PC-9 (cell line): ENCODE measurements around the gene MAP2K2.

ENCODE experiments used
- EZH2 ChIP-seq: fragments of 200-600 bp; sonication (generic); IDR thresholded peaks from 2 replicates; pipeline ENCODE4 v1.8.0; 2017; ENCODE audit warnings: antibody characterized with exemption, low read depth
- TF ChIP-seq, protein P1 (sequence below): fragments of 200-600 bp; sonication (generic); conservative IDR thresholded peaks from 2 replicates; pipeline ENCODE4 v1.6.1; 2017; ENCODE audit warnings: mixed run types, antibody characterized with exemption, mild to moderate bottlenecking, moderate library complexity

DNA sequence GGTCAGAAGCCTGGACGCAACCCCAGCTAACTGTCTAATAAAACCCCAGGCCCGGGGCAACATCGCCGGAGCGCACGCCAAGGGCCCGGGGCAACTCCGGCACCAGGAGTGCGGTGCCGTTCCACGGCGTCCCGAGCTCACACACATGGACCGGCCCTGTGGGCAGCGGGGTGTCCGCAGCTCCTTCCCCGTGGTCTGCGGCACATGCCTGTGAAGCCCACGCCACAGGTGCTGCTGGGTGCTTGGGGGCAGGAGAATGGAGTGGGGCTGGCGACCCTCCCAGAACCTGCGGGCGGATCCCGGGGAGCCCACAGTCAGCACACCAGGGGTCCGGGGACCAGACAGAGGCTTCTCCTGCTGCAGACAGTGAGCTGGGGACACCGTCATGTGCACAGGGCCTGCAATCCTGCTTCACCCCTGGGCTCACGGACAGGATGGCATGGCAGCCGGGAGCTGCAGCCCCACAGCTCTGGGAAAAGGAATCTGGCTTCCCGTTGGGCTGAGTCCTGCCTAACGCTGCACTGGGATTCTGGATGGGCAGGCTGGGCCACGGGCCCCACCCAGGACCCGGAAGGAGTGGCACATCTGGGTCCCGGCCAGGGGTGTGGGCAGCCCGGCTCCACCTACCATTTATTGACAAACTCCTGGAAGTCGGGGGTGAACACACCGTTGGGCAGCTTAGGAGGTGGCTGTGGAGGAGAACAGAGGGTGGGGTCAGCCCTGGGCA lies 29.0 kb downstream of the MAP2K2 start:
- TF ChIP-seq, protein P1, sequence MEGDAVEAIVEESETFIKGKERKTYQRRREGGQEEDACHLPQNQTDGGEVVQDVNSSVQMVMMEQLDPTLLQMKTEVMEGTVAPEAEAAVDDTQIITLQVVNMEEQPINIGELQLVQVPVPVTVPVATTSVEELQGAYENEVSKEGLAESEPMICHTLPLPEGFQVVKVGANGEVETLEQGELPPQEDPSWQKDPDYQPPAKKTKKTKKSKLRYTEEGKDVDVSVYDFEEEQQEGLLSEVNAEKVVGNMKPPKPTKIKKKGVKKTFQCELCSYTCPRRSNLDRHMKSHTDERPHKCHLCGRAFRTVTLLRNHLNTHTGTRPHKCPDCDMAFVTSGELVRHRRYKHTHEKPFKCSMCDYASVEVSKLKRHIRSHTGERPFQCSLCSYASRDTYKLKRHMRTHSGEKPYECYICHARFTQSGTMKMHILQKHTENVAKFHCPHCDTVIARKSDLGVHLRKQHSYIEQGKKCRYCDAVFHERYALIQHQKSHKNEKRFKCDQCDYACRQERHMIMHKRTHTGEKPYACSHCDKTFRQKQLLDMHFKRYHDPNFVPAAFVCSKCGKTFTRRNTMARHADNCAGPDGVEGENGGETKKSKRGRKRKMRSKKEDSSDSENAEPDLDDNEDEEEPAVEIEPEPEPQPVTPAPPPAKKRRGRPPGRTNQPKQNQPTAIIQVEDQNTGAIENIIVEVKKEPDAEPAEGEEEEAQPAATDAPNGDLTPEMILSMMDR: no peak
- no peak for TF ChIP-seq EZH2
